Measurements from ENCODE around the gene DLGAP1.

DNA sequence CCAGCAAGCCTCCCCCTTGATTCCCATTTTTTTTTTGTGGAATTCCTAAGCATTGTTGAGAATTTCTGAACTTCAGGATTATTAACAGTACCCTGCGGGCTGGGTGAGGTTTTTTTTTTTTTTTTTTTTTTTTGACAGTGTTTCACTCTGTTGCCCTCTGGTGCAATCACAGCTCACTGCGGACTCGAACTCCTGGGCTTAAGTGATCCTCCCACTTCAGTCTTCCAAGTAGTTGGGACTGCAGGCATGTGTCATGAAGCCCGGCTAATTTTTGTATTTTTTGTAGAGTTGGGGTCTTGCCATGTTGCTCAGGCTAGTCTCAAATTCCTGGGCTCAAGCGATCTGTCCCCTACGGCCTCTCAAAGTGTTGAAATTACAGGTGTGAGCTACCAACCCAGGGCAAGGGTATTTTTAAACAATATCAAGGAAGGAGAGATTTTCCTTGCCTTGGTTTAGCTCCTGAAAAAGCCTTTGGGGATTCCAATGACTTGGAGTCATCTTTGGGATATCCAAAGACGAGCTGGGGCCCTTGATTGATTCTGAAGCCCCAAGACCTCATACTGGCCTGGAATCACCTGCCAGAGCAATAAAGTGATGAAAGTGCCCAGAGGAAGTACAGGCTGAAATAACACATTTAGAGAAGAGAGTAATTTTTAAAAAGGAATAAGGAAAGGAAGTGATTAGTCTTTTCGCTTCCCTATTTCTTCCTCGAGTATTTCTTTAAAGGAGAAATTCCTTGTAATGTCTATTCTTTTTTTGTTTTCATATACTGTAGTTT is 764.9 kb downstream of the DLGAP1 start:
- TF ChIP-seq, protein P1, sequence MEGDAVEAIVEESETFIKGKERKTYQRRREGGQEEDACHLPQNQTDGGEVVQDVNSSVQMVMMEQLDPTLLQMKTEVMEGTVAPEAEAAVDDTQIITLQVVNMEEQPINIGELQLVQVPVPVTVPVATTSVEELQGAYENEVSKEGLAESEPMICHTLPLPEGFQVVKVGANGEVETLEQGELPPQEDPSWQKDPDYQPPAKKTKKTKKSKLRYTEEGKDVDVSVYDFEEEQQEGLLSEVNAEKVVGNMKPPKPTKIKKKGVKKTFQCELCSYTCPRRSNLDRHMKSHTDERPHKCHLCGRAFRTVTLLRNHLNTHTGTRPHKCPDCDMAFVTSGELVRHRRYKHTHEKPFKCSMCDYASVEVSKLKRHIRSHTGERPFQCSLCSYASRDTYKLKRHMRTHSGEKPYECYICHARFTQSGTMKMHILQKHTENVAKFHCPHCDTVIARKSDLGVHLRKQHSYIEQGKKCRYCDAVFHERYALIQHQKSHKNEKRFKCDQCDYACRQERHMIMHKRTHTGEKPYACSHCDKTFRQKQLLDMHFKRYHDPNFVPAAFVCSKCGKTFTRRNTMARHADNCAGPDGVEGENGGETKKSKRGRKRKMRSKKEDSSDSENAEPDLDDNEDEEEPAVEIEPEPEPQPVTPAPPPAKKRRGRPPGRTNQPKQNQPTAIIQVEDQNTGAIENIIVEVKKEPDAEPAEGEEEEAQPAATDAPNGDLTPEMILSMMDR (IDR thresholded peaks at IDR 0.05 in 2 of 3, conservative IDR thresholded peaks at IDR 0.05 in 1 of 3; ENCODE audit: borderline replicate concordance in 1 of 3, insufficient read depth in 1 of 3, low read depth in 2 of 3, low read length in 2 of 3), result peak in 2 of 3 experiments; percentile 13 to 17; a peak in 2 of 6 replicates
- TF ChIP-seq, protein P2, sequence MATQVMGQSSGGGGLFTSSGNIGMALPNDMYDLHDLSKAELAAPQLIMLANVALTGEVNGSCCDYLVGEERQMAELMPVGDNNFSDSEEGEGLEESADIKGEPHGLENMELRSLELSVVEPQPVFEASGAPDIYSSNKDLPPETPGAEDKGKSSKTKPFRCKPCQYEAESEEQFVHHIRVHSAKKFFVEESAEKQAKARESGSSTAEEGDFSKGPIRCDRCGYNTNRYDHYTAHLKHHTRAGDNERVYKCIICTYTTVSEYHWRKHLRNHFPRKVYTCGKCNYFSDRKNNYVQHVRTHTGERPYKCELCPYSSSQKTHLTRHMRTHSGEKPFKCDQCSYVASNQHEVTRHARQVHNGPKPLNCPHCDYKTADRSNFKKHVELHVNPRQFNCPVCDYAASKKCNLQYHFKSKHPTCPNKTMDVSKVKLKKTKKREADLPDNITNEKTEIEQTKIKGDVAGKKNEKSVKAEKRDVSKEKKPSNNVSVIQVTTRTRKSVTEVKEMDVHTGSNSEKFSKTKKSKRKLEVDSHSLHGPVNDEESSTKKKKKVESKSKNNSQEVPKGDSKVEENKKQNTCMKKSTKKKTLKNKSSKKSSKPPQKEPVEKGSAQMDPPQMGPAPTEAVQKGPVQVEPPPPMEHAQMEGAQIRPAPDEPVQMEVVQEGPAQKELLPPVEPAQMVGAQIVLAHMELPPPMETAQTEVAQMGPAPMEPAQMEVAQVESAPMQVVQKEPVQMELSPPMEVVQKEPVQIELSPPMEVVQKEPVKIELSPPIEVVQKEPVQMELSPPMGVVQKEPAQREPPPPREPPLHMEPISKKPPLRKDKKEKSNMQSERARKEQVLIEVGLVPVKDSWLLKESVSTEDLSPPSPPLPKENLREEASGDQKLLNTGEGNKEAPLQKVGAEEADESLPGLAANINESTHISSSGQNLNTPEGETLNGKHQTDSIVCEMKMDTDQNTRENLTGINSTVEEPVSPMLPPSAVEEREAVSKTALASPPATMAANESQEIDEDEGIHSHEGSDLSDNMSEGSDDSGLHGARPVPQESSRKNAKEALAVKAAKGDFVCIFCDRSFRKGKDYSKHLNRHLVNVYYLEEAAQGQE (IDR thresholded peaks at IDR 0.05; ENCODE audit: low read depth), result no peak
- TF ChIP-seq SIN3A (IDR thresholded peaks at IDR 0.05; ENCODE audit: low read depth) (no peak), FOSL1 (IDR thresholded peaks at IDR 0.05; ENCODE audit: low read depth) (no peak), POLR2A (IDR thresholded peaks at IDR 0.05; ENCODE audit: borderline replicate concordance, extremely low read depth, insufficient read depth, insufficient read length) (no peak), POLR2AphosphoS5 (IDR thresholded peaks at IDR 0.05; ENCODE audit: low read depth, low read length) (no peak), EZH2phosphoT487 (IDR thresholded peaks at IDR 0.05; ENCODE audit: borderline replicate concordance) (no peak), JUND (IDR thresholded peaks at IDR 0.05) (no peak), CEBPB (IDR thresholded peaks at IDR 0.05; ENCODE audit: low read depth) (no peak), SRF (IDR thresholded peaks at IDR 0.05; ENCODE audit: low read depth) (no peak), EZH2 (IDR thresholded peaks at IDR 0.05) (no peak)
- TF ChIP-seq, protein P3, sequence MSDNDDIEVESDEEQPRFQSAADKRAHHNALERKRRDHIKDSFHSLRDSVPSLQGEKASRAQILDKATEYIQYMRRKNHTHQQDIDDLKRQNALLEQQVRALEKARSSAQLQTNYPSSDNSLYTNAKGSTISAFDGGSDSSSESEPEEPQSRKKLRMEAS (IDR thresholded peaks at IDR 0.05), result no peak
- TF ChIP-seq, protein P4, sequence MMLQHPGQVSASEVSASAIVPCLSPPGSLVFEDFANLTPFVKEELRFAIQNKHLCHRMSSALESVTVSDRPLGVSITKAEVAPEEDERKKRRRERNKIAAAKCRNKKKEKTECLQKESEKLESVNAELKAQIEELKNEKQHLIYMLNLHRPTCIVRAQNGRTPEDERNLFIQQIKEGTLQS (IDR thresholded peaks at IDR 0.05), result no peak
- TF ChIP-seq, protein P5, sequence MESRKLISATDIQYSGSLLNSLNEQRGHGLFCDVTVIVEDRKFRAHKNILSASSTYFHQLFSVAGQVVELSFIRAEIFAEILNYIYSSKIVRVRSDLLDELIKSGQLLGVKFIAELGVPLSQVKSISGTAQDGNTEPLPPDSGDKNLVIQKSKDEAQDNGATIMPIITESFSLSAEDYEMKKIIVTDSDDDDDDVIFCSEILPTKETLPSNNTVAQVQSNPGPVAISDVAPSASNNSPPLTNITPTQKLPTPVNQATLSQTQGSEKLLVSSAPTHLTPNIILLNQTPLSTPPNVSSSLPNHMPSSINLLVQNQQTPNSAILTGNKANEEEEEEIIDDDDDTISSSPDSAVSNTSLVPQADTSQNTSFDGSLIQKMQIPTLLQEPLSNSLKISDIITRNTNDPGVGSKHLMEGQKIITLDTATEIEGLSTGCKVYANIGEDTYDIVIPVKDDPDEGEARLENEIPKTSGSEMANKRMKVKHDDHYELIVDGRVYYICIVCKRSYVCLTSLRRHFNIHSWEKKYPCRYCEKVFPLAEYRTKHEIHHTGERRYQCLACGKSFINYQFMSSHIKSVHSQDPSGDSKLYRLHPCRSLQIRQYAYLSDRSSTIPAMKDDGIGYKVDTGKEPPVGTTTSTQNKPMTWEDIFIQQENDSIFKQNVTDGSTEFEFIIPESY (IDR thresholded peaks at IDR 0.05; ENCODE audit: extremely low read depth, insufficient replicate concordance, low read length), result no peak

Data from HCT116 (cell line).